ENCODE results near the gene CHST3.

DNA sequence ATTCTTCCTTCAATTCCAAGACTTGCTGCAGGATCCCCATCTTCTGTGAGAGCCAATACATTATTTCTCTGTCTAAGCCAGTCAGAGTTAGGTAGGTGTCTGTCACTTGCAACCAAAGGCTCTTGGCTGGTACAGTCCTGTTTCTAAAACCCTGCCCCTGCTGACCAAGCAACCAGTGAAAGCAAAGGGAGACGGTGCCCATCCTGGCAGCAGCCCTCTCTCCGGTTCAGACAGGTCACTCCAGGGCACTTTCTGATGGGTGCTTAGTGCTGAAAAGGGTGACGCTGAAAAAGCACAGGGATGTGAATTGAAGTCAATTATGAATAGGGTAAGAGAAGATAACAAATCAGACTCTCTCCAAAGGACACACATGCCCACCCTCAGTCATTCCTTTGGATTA lies 86.7 kb downstream of the CHST3 start:
- no peak for TF ChIP-seq ZNF274 (IDR thresholded peaks at IDR 0.05; ENCODE audit: low read depth, low read length)
- TF ChIP-seq YY1 (IDR thresholded peaks at IDR 0.05; ENCODE audit: insufficient read depth, insufficient read length), result no peak
- no peak for TF ChIP-seq SUZ12 (IDR thresholded peaks at IDR 0.05; ENCODE audit: extremely low read depth, insufficient read depth, insufficient read length)
